ENCODE results near the gene RPS2.

DNA sequence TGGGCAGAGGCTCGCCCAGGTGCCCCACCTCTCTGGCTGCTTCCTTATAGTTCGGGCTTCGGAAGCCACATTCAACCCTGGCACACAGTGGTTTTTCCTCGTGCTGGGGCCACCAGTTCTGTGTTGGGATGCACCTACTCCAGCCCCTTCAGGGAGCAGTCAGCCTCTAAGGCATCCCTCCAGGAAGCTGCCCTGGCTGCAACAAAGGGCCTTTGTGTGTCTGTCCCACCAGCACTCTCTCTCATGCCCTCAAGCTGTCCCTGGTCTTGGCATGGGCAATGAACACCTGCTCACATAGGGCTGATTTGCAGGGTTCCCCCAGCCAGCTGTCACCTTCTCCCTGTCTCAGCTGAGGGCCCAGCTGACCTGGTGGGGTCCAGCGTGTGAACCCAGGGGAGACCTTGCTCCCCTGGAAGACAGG lies 17.4 kb upstream of the RPS2 start:
- TF ChIP-seq SPI1 (IDR thresholded peaks at IDR 0.05; ENCODE audit: low read depth, low read length) (no peak), POLR2A (IDR thresholded peaks at IDR 0.05; ENCODE audit: low read depth, low read length) (no peak), POU2F2 (IDR thresholded peaks at IDR 0.05; ENCODE audit: low read depth, low read length) (no peak), POLR2AphosphoS5 (IDR thresholded peaks at IDR 0.05; ENCODE audit: low read depth, low read length) (no peak; the same call in 1 of the 2 replicates)

All from GM12891 (cell line).